ENCODE measurements around the gene STK26. TPM values are rescaled to one million over a fixed set of nuclear protein-coding genes. Genes with fewer than 3 reads are reported as not detected.
A peak's percentile ranks its signal among the peaks of the same experiment; 100 is the strongest.

The STK26 gene
- total RNA-seq, 1 experiment from 2014 or later = 30.5 TPM

- Histone ChIP-seq H3K79me2 (ENCODE audit: insufficient read depth, low read length) (no peaks in the 10 kb centered on the region), H2AFZ (ENCODE audit: low read depth, low read length, poor library complexity, severe bottlenecking) (no peak overlapping the region), H3K4me1 (ENCODE audit: control insufficient read depth in 1 of 2, insufficient read depth in 2 of 2, low read length in 2 of 2) (no peaks in the 10 kb centered on the region), H3K9me2 (ENCODE audit: insufficient read depth) (no peaks in the 10 kb centered on the region), H3K9ac (ENCODE audit: low read length) (no peak overlapping the region), H3K4me3 (replicated peaks in 1 of 2; ENCODE audit: low read depth in 1 of 2, low read length in 2 of 2) (no peak overlapping the region), H3K27me3 (ENCODE audit: insufficient read depth, low read length) (no peaks in the 10 kb centered on the region), H3K9me3 (ENCODE audit: control insufficient read depth in 1 of 2, insufficient read depth in 1 of 2, low read depth in 1 of 2, low read length in 2 of 2) (no peaks in the 10 kb centered on the region), H3K36me3 (ENCODE audit: control insufficient read depth in 1 of 2, insufficient read depth in 2 of 2, low read length in 2 of 2) (no peaks in the 10 kb centered on the region), H3K27ac (ENCODE audit: low read depth, low read length) (no peak overlapping the region), H4K20me1 (ENCODE audit: insufficient read depth) (no peaks in the 10 kb centered on the region), H3K4me2 (ENCODE audit: low read length) (no peak overlapping the region)
- ChIA-PET POLR2A (no interaction called here), RAD21 (ENCODE audit: low non-redundant PET in 1 of 2, low total read pairs in 2 of 2, uncharacterized antibody in 2 of 2, unreplicated experiment in 2 of 2) (no interaction called here), CTCF (interaction anchor here (1.0 to 3.2 kb wide), 8 partner anchors 9 to 243 kb away, joined by 3 to 16 read pairs (median 6); no protein-coding TSS in a partner anchor)
- ATAC-seq (no peak), DNase-seq (ENCODE audit: low read depth, low spot score) (no peak)
- BruUV-seq (replicated peaks) = no TSS peak
- TF ChIP-seq JUND (IDR thresholded peaks at IDR 0.05) (no peak), ZBTB33 (IDR thresholded peaks at IDR 0.05; ENCODE audit: extremely low read depth, insufficient replicate concordance, low read length) (no peak), CEBPB (IDR thresholded peaks at IDR 0.05; ENCODE audit: low read depth) (no peak), EZH2 (IDR thresholded peaks at IDR 0.05) (no peak), RAD21 (IDR thresholded peaks at IDR 0.05; ENCODE audit: low read depth) (peak; percentile 46; the same call in 1 of the 2 replicates), CTCF (IDR thresholded peaks at IDR 0.05 in 2 of 3, conservative IDR thresholded peaks at IDR 0.05 in 1 of 3; ENCODE audit: borderline replicate concordance in 1 of 3, insufficient read depth in 1 of 3, low read depth in 2 of 3, low read length in 2 of 3) (peak; percentile 7 to 38 (median 10); a peak in 2 of 6 replicates), POLR2AphosphoS5 (IDR thresholded peaks at IDR 0.05; ENCODE audit: low read depth, low read length) (no peak)
- intact Hi-C loops (cut with micrococcal nuclease) = loop anchor here (1.0 to 5.0 kb wide), 2 partner anchors 48 to 229 kb away; partner anchors contain the start of gene STK26
Observed at GRCh38 chrX:132071254-132071653, 48.2 kb downstream of the STK26 start.

All from HCT116 (cell line).